Measurements from ENCODE around the gene IFNAR2.

Gene IFNAR2

GRCh38 chr21:33229784-33230544, at the start of gene IFNAR2:
Gene IFNAR2, plus strand, starts transcription at chr21:33229938. Its CDS starts 11,985 bp downstream, at chr21:33241923.
- H3K27ac Mint-ChIP-seq: peak within 1 kb of the TSS; percentile 92
- no peaks in the 10 kb centered on the region for H3K9me3 Mint-ChIP-seq
- H3K27me3 Mint-ChIP-seq: no peaks in the 10 kb centered on the region
- DNase-seq: peak; percentile 55
- H3K4me1 Mint-ChIP-seq: peaks cover 26 to 40% of the 10 kb centered on the region in 2 donors
- H3K4me3 Mint-ChIP-seq: peak within 1 kb of the TSS; percentile 90 to 95
- ATAC-seq (replicated peaks): peak; percentile 88 to 92
- peaks cover 16 to 27% of the 10 kb centered on the region in 2 donors for H3K36me3 Mint-ChIP-seq

GRCh38 chr21:33185852-33186251, 43.9 kb upstream of the IFNAR2 start:
- H3K27ac Mint-ChIP-seq: no peak overlapping the region
- no peak overlapping the region for H3K4me3 Mint-ChIP-seq
- no peaks in the 10 kb centered on the region for H3K36me3 Mint-ChIP-seq
- peaks cover 0 to 3% of the 10 kb centered on the region in 2 donors for H3K9me3 Mint-ChIP-seq
- no peak for DNase-seq
- H3K4me1 Mint-ChIP-seq: peaks cover 6 to 8% of the 10 kb centered on the region in 2 donors
- ATAC-seq (replicated peaks): no peak
- H3K27me3 Mint-ChIP-seq: peaks cover 31 to 45% of the 10 kb centered on the region in 2 donors

- Mint-ChIP-seq H3K27me3 (peaks cover 28 to 47% of the 10 kb centered on the region in 2 donors), H3K27ac (no peak overlapping the region), H3K36me3 (no peaks in the 10 kb centered on the region), H3K9me3 (peaks cover 2 to 9% of the 10 kb centered on the region in 2 donors), H3K4me1 (peaks cover 6 to 14% of the 10 kb centered on the region in 2 donors), H3K4me3 (no peak overlapping the region)
- ATAC-seq (replicated peaks) (no peak), DNase-seq (no peak)
These were observed 42.5 kb upstream of the IFNAR2 start for GRCh38 chr21:33187276-33187675.

- peaks cover 12 to 14% of the 10 kb centered on the region in 2 donors for H3K4me1 Mint-ChIP-seq
- H3K27me3 Mint-ChIP-seq: peaks cover 24 to 35% of the 10 kb centered on the region in 2 donors
- peaks cover 2 to 9% of the 10 kb centered on the region in 2 donors for H3K9me3 Mint-ChIP-seq
- ATAC-seq (replicated peaks): no peak
- H3K4me3 Mint-ChIP-seq: no peak overlapping the region
- H3K27ac Mint-ChIP-seq: no peak overlapping the region
- DNase-seq: no peak
- H3K36me3 Mint-ChIP-seq: no peaks in the 10 kb centered on the region
These were observed 40.5 kb upstream of the IFNAR2 start for GRCh38 chr21:33189237-33189636.

GRCh38 chr21:33189824-33190223, 39.9 kb upstream of the IFNAR2 start:
- H3K36me3 Mint-ChIP-seq: no peaks in the 10 kb centered on the region
- no peak overlapping the region for H3K27ac Mint-ChIP-seq
- H3K4me1 Mint-ChIP-seq: peaks cover 10 to 14% of the 10 kb centered on the region in 2 donors
- H3K27me3 Mint-ChIP-seq: peaks cover 24 to 34% of the 10 kb centered on the region in 2 donors
- H3K4me3 Mint-ChIP-seq: no peak overlapping the region
- no peak for ATAC-seq (replicated peaks)
- no peak for DNase-seq
- peaks cover 2 to 9% of the 10 kb centered on the region in 2 donors for H3K9me3 Mint-ChIP-seq

GRCh38 chr21:33196941-33197374, 32.8 kb upstream of the IFNAR2 start:
- Mint-ChIP-seq H3K9me3 (no peaks in the 10 kb centered on the region), H3K4me1 (peaks cover 9 to 15% of the 10 kb centered on the region in 2 donors), H3K27me3 (peaks cover 6 to 12% of the 10 kb centered on the region in 2 donors), H3K4me3 (no peak overlapping the region), H3K36me3 (no peaks in the 10 kb centered on the region), H3K27ac (no peak overlapping the region)
- DNase-seq: peak; percentile 31
- peak; percentile 40 to 46 for ATAC-seq (replicated peaks)

GRCh38 chr21:33197496-33197895, 32.2 kb upstream of the IFNAR2 start:
- Mint-ChIP-seq H3K4me3 (no peak overlapping the region), H3K9me3 (no peaks in the 10 kb centered on the region), H3K36me3 (no peaks in the 10 kb centered on the region), H3K4me1 (peaks cover 11 to 16% of the 10 kb centered on the region in 2 donors), H3K27ac (no peak overlapping the region), H3K27me3 (peaks cover 6 to 12% of the 10 kb centered on the region in 2 donors)
- DNase-seq (no peak), ATAC-seq (replicated peaks) (no peak)

- no peak overlapping the region for H3K27ac Mint-ChIP-seq
- H3K9me3 Mint-ChIP-seq: no peaks in the 10 kb centered on the region
- peaks cover 15 to 21% of the 10 kb centered on the region in 2 donors for H3K4me1 Mint-ChIP-seq
- ATAC-seq (replicated peaks) (no peak), DNase-seq (no peak)
- no peaks in the 10 kb centered on the region for H3K36me3 Mint-ChIP-seq
- peaks cover 0 to 8% of the 10 kb centered on the region in 2 donors for H3K27me3 Mint-ChIP-seq
- H3K4me3 Mint-ChIP-seq: no peak overlapping the region
These were observed 31.2 kb upstream of the IFNAR2 start for GRCh38 chr21:33198346-33199099.

- Mint-ChIP-seq H3K27me3 (peaks cover 0 to 5% of the 10 kb centered on the region in 2 donors), H3K9me3 (no peaks in the 10 kb centered on the region), H3K4me3 (no peak overlapping the region), H3K36me3 (no peaks in the 10 kb centered on the region), H3K4me1 (peaks cover 21 to 26% of the 10 kb centered on the region in 2 donors), H3K27ac (no peak overlapping the region)
- ATAC-seq (replicated peaks) (no peak), DNase-seq (no peak)
These were observed 30.7 kb upstream of the IFNAR2 start for GRCh38 chr21:33199100-33199464.

GRCh38 chr21:33199516-33200217, 30.1 kb upstream of the IFNAR2 start:
- no peaks in the 10 kb centered on the region for H3K36me3 Mint-ChIP-seq
- ATAC-seq (replicated peaks) (peak; percentile 85 to 91), DNase-seq (peak; percentile 77)
- peaks cover 0 to 5% of the 10 kb centered on the region in 2 donors for H3K27me3 Mint-ChIP-seq
- peaks cover 24 to 30% of the 10 kb centered on the region in 2 donors for H3K4me1 Mint-ChIP-seq
- no peak overlapping the region for H3K4me3 Mint-ChIP-seq
- no peak overlapping the region for H3K27ac Mint-ChIP-seq
- H3K9me3 Mint-ChIP-seq: no peaks in the 10 kb centered on the region

GRCh38 chr21:33201956-33202355, 27.8 kb upstream of the IFNAR2 start:
- H3K4me3 Mint-ChIP-seq: no peak overlapping the region
- ATAC-seq (replicated peaks) (no peak), DNase-seq (no peak)
- no peak overlapping the region for H3K27ac Mint-ChIP-seq
- peaks cover 4 to 5% of the 10 kb centered on the region in 2 donors for H3K36me3 Mint-ChIP-seq
- no peaks in the 10 kb centered on the region for H3K9me3 Mint-ChIP-seq
- H3K4me1 Mint-ChIP-seq: peaks cover 38 to 51% of the 10 kb centered on the region in 2 donors
- no peaks in the 10 kb centered on the region for H3K27me3 Mint-ChIP-seq

- DNase-seq: no peak
- H3K27me3 Mint-ChIP-seq: no peaks in the 10 kb centered on the region
- no peak for ATAC-seq (replicated peaks)
- no peaks in the 10 kb centered on the region for H3K9me3 Mint-ChIP-seq
- no peak overlapping the region for H3K27ac Mint-ChIP-seq
- H3K4me3 Mint-ChIP-seq: no peak overlapping the region
- peaks cover 4 to 5% of the 10 kb centered on the region in 2 donors for H3K36me3 Mint-ChIP-seq
- peaks cover 44 to 58% of the 10 kb centered on the region in 2 donors for H3K4me1 Mint-ChIP-seq
These were observed 27.0 kb upstream of the IFNAR2 start for GRCh38 chr21:33202464-33203363.

GRCh38 chr21:33203371-33203724, 26.4 kb upstream of the IFNAR2 start:
- Mint-ChIP-seq H3K4me1 (peaks cover 51 to 65% of the 10 kb centered on the region in 2 donors), H3K9me3 (peaks cover 5 to 6% of the 10 kb centered on the region in 2 donors), H3K27ac (no peak overlapping the region), H3K27me3 (no peaks in the 10 kb centered on the region), H3K4me3 (no peak overlapping the region), H3K36me3 (peaks cover 10% of the 10 kb centered on the region in 2 donors)
- ATAC-seq (replicated peaks) (no peak), DNase-seq (no peak)
